Neural progenitor cell (in vitro differentiated cells): Measurements from ENCODE around the gene SLC15A4. TPM values are rescaled to one million over a fixed set of nuclear protein-coding genes. Genes with fewer than 3 reads are reported as not detected.
A peak's percentile ranks its signal among the peaks of the same experiment; 100 is the strongest.

Source experiments
- DNase-seq: peaks from one replicate; pipeline ENCODE4 v3.0.0-alpha.2; 2016; ENCODE audit warnings: low spot score
- H2AFZ ChIP-seq: fragments of 200-600 bp; sonication (generic); replicated peaks from 2 replicates; pipeline ENCODE4 v1.6.1; 2016; ENCODE audit warnings: antibody characterized with exemption
- H3F3A ChIP-seq: fragments of 200-600 bp; sonication (generic); 2 replicates; pipeline ENCODE4 v1.6.1; 2016; ENCODE audit warnings: antibody characterized with exemption, low read depth
- H3K27ac ChIP-seq: fragments of 200-600 bp; sonication (generic); 2 replicates; pipeline ENCODE4 v1.5.1; 2016; ENCODE audit warnings: mild to moderate bottlenecking
- H3K27me3 ChIP-seq: fragments of 200-600 bp; sonication (generic); 2 replicates; pipeline ENCODE4 v1.6.1; 2016; ENCODE audit warnings: mild to moderate bottlenecking, moderate library complexity
- H3K36me3 ChIP-seq: fragments of 200-600 bp; sonication (generic); 2 replicates; pipeline ENCODE4 v1.5.1; 2016
- H3K4me1 ChIP-seq: fragments of 200-600 bp; sonication (generic); 2 replicates; pipeline ENCODE4 v1.6.1; 2016; ENCODE audit warnings: mixed run types
- H3K4me2 ChIP-seq: fragments of 200-600 bp; sonication (generic); 2 replicates; pipeline ENCODE4 v1.6.1; 2016
- H3K4me3 ChIP-seq: fragments of 200-600 bp; sonication (generic); 2 replicates; pipeline ENCODE4 v1.5.1; 2016
- H3K79me2 ChIP-seq: fragments of 200-600 bp; sonication (generic); 2 replicates; pipeline ENCODE4 v1.6.1; 2016; ENCODE audit warnings: low read depth
- H3K9ac ChIP-seq: fragments of 200-600 bp; sonication (generic); 2 replicates; pipeline ENCODE4 v1.6.1; 2016
- H3K9me3 ChIP-seq: fragments of 200-600 bp; sonication (generic); 2 replicates; pipeline ENCODE4 v1.5.1; 2016; ENCODE audit warnings: low read depth
- H4K20me1 ChIP-seq: fragments of 200-600 bp; sonication (generic); 2 replicates; pipeline ENCODE4 v1.6.1; 2016; ENCODE audit warnings: low read depth
- H3K27ac Mint-ChIP-seq: 3 replicates; pipeline ENCODE4 v1.8.0; 2021; ENCODE audit warnings: mixed read lengths
- H3K27me3 Mint-ChIP-seq: 2 replicates; pipeline ENCODE4 v1.8.0; 2022; ENCODE audit warnings: low read depth, mild to moderate bottlenecking, inconsistent platforms, moderate library complexity, mixed read lengths; ENCODE audit not compliant: insufficient read depth
- H3K36me3 Mint-ChIP-seq: 3 replicates; pipeline ENCODE4 v1.8.0; 2021; ENCODE audit warnings: mixed read lengths
- H3K4me1 Mint-ChIP-seq: 3 replicates; pipeline ENCODE4 v1.8.0; 2021; ENCODE audit warnings: mixed read lengths
- H3K4me3 Mint-ChIP-seq: 3 replicates; pipeline ENCODE4 v1.8.0; 2021; ENCODE audit warnings: mild to moderate bottlenecking, moderate library complexity, mixed read lengths
- H3K9me3 Mint-ChIP-seq: 3 replicates; pipeline ENCODE4 v1.8.0; 2020; ENCODE audit warnings: mixed read lengths
- CTCF ChIP-seq: fragments of 200-600 bp; sonication (generic); IDR thresholded peaks from 2 replicates; pipeline ENCODE4 v1.5.1; 2017; ENCODE audit warnings: antibody characterized with exemption, mild to moderate bottlenecking
- EZH2 ChIP-seq: fragments of 200-600 bp; sonication (generic); IDR thresholded peaks from 2 replicates; pipeline ENCODE4 v1.6.1; 2017; ENCODE audit warnings: antibody characterized with exemption, mild to moderate bottlenecking, moderate library complexity
- EZH2phosphoT487 ChIP-seq: fragments of 200-600 bp; sonication (generic); IDR thresholded peaks from 2 replicates; pipeline ENCODE4 v1.6.1; 2017; ENCODE audit warnings: antibody characterized with exemption
- total RNA-seq: library from RNA; depleted of rRNA; stranded (reverse); fragments of >200 nt; gene quantifications from 2 replicates; pipeline ENCODE4 v1.2.3, GENCODE V29; 2015; ENCODE audit warnings: low replicate concordance

The SLC15A4 gene
- total RNA-seq, 1 donor from 2014 or later, result 42.3 TPM

- Mint-ChIP-seq H3K36me3 (peaks cover 7% of the 10 kb centered on the region), H3K9me3 (no peaks in the 10 kb centered on the region), H3K4me3 (peak overlapping the region; percentile 69), H3K4me1 (peaks cover 19% of the 10 kb centered on the region), H3K27me3 (peaks cover 2% of the 10 kb centered on the region), H3K27ac (no peak overlapping the region)
- no peak overlapping the region for H3K9ac ChIP-seq
- H3K27ac ChIP-seq, result no peak overlapping the region
- no peak for DNase-seq
- H3F3A ChIP-seq, result peaks cover 9% of the 10 kb centered on the region
- H3K4me1 ChIP-seq, result peaks cover 21% of the 10 kb centered on the region
- peaks cover 24% of the 10 kb centered on the region for H4K20me1 ChIP-seq
- no peak overlapping the region for H3K4me3 ChIP-seq
- peak overlapping the region; percentile 14 for H3K4me2 ChIP-seq
- TF ChIP-seq EZH2 (no peak), CTCF (no peak)
- no peaks in the 10 kb centered on the region for H3K27me3 ChIP-seq
- H2AFZ ChIP-seq, result no peak overlapping the region
- H3K36me3 ChIP-seq, result no peaks in the 10 kb centered on the region
- H3K9me3 ChIP-seq, result no peaks in the 10 kb centered on the region
- peaks cover 27% of the 10 kb centered on the region for H3K79me2 ChIP-seq
Observed at GRCh38 chr12:128825835-128826234, 2.1 kb upstream of the SLC15A4 start.

GRCh38 chr12:128823216-128823915 is 392 bp downstream of the SLC15A4 start:
- no peak overlapping the region for H3K27ac ChIP-seq

DNA sequence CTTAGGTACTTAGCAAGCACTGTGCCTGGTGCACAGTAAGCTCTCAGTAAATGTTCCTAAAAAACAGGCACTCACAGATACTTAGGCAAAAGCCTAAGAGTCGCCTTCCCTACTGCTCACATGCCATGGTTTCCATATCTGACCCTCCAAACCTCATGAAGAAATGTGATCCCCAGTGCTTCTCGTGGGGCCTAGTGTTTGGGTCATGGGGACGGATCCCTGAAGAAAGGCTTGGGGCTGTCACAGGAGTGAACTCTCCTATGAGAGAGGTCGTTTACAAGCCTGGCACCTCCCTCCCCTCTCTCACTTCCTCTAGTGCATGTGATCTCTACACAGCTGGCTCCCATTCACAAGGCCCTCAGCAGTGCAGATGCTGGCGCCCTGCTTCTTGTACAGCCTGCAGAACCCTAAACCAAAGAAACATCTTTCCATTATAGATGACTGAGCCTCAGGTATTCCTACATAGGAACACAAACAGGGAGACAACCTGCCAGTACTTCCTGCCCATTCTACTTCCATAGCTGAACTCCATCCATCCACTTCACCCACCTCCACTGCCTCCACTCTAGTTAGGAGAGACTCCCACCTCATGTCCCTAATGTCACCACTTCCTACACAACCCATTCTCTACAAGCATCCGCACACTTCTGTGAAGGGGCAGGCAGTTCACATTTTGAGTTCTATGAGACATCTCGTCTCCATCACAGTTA is 2.9 kb downstream of the SLC15A4 start:
- Histone ChIP-seq H3K9ac (no peak overlapping the region), H3K36me3 (no peaks in the 10 kb centered on the region), H3K4me2 (no peak overlapping the region), H3K27ac (no peak overlapping the region), H3K4me3 (no peak overlapping the region), H3K27me3 (no peaks in the 10 kb centered on the region), H3F3A (peaks cover 23% of the 10 kb centered on the region), H3K4me1 (peaks cover 49% of the 10 kb centered on the region), H3K79me2 (peaks cover 76% of the 10 kb centered on the region), H4K20me1 (peaks cover 72% of the 10 kb centered on the region), H3K9me3 (no peaks in the 10 kb centered on the region), H2AFZ (no peak overlapping the region)
- no peaks in the 10 kb centered on the region for H3K9me3 Mint-ChIP-seq
- H3K27me3 Mint-ChIP-seq, result no peaks in the 10 kb centered on the region
- H3K36me3 Mint-ChIP-seq, result peaks cover 15% of the 10 kb centered on the region
- TF ChIP-seq EZH2phosphoT487, result no peak
- no peak for TF ChIP-seq EZH2
- TF ChIP-seq CTCF, result no peak
- H3K4me1 Mint-ChIP-seq, result peaks cover 44% of the 10 kb centered on the region
- H3K4me3 Mint-ChIP-seq, result peak overlapping the region; percentile 24
- peak overlapping the region; percentile 33 for H3K27ac Mint-ChIP-seq
- DNase-seq, result no peak

More at GRCh38 chr12:128823216-128823915, 392 bp downstream of the SLC15A4 start:
- Histone ChIP-seq H3K9me3 (no peaks in the 10 kb centered on the region), H3K9ac (peak overlapping the region; percentile 75), H3K4me2 (peak overlapping the region; percentile 95), H2AFZ (peak overlapping the region; percentile 72), H3K4me1 (peaks cover 42% of the 10 kb centered on the region), H3K4me3 (peak overlapping the region; percentile 86), H3F3A (peaks cover 23% of the 10 kb centered on the region), H4K20me1 (peaks cover 49% of the 10 kb centered on the region), H3K36me3 (no peaks in the 10 kb centered on the region), H3K27me3 (no peaks in the 10 kb centered on the region), H3K79me2 (peaks cover 51% of the 10 kb centered on the region)
- no peaks in the 10 kb centered on the region for H3K27me3 Mint-ChIP-seq
- H3K9me3 Mint-ChIP-seq, result no peaks in the 10 kb centered on the region
- peak overlapping the region; percentile 91 for H3K4me3 Mint-ChIP-seq
- no peak overlapping the region for H3K27ac Mint-ChIP-seq
- no peak for DNase-seq
- TF ChIP-seq EZH2, result no peak
- no peak for TF ChIP-seq EZH2phosphoT487
- no peak for TF ChIP-seq CTCF
- peaks cover 35% of the 10 kb centered on the region for H3K4me1 Mint-ChIP-seq
- H3K36me3 Mint-ChIP-seq, result peaks cover 13% of the 10 kb centered on the region
